ENCODE data around the gene ST6GAL1.

DNA sequence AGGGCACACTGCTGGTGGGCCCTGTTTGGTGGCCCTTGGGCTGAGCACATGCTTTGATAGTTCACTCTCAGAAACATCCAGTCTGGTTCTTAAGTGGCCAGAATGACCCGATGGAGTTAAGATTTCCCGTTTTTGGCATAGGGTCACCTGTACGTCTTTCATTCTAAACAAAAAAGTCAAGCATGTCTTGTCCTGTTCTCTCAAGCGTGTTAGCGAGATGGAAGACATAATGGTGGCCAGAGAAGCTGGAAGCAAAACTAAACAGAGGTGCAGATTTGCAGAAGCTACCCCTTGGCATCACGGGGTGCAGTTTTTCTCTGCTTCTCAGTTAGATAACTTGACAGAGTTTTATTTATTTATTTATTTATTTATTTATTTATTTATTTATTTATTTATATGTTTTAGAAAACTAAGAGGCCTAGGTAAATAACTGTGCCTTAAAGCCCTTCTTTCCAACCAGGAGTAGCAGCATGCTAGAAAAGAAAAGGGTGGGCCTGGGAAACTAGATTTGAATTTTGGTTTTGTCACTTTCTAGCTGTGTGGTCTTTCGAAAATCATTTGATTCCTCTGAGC is 63.0 kb downstream of the ST6GAL1 start:
- TF ChIP-seq POLR2AphosphoS5 (IDR thresholded peaks at IDR 0.05; ENCODE audit: low read depth): no peak
- TF ChIP-seq, protein P1, sequence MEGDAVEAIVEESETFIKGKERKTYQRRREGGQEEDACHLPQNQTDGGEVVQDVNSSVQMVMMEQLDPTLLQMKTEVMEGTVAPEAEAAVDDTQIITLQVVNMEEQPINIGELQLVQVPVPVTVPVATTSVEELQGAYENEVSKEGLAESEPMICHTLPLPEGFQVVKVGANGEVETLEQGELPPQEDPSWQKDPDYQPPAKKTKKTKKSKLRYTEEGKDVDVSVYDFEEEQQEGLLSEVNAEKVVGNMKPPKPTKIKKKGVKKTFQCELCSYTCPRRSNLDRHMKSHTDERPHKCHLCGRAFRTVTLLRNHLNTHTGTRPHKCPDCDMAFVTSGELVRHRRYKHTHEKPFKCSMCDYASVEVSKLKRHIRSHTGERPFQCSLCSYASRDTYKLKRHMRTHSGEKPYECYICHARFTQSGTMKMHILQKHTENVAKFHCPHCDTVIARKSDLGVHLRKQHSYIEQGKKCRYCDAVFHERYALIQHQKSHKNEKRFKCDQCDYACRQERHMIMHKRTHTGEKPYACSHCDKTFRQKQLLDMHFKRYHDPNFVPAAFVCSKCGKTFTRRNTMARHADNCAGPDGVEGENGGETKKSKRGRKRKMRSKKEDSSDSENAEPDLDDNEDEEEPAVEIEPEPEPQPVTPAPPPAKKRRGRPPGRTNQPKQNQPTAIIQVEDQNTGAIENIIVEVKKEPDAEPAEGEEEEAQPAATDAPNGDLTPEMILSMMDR (conservative IDR thresholded peaks at IDR 0.05; ENCODE audit: low read depth in 2 of 2): no peak
- no peak for TF ChIP-seq JUNB (IDR thresholded peaks at IDR 0.05; ENCODE audit: unreplicated experiment)
- TF ChIP-seq EZH2 (IDR thresholded peaks at IDR 0.05; ENCODE audit: low read depth, unreplicated experiment): no peak
- no peak for TF ChIP-seq CREB1 (CRISPR knock-in tag; IDR thresholded peaks at IDR 0.05; ENCODE audit: low read depth)
